Right lobe of liver (tissue), 6 donors: ENCODE data around the gene PTPN4. TPM values are rescaled to one million over a fixed set of nuclear protein-coding genes. Genes with fewer than 3 reads are reported as not detected.

ENCODE experiments used
- ATAC-seq, 4 donors: fragments of 200-7000 bp; cut with Tn5 transposase; one replicate each; pipeline ENCODE4 v1.9.1; 2020; ENCODE audit warnings: mild to moderate bottlenecking in 4 of 4, moderate library complexity in 4 of 4
- DNase-seq, 3 donors: peaks; one replicate each; pipeline ENCODE4 v3.0.0-alpha.2; 2020
- H3K27ac ChIP-seq, 3 donors: fragments of 200-600 bp; one replicate each; pipeline ENCODE4 v1.8.0; 2022
- H3K27me3 ChIP-seq, 2 donors: fragments of 200-600 bp; one replicate each; pipeline ENCODE4 v1.8.0; 2022
- H3K36me3 ChIP-seq, 4 donors: fragments of 200-600 bp; sonication (generic) in 1 of 4; one replicate each; pipeline versions ENCODE4 v1.5.1 to v1.8.0; 2017 to 2022; ENCODE audit warnings: control low read depth in 1 of 4
- H3K4me1 ChIP-seq, 4 donors: fragments of 200-600 bp; sonication (generic) in 1 of 4; one replicate each; pipeline versions ENCODE4 v1.5.1 to v1.8.0; 2017 to 2022; ENCODE audit warnings: control low read depth in 1 of 4
- H3K4me3 ChIP-seq, 3 donors: fragments of 200-600 bp; one replicate each; pipeline ENCODE4 v1.8.0; 2022
- H3K9me3 ChIP-seq, 4 donors: fragments of 200-600 bp; sonication (generic) in 1 of 4; one replicate each; pipeline versions ENCODE4 v1.5.1 to v1.8.0; 2017 to 2022; ENCODE audit warnings: control low read depth in 1 of 4
- CTCF ChIP-seq, 4 donors: fragments of 200-600 bp in 3 of 4; fragments of 450-650 bp in 1 of 4; IDR thresholded peaks; one replicate each; pipeline versions ENCODE4 v1.5.1 to v1.8.0; 2016 to 2022; ENCODE audit warnings: antibody characterized with exemption in 4 of 4, mild to moderate bottlenecking in 2 of 4
- POLR2A ChIP-seq: fragments of 450-650 bp; IDR thresholded peaks from one replicate; pipeline ENCODE4 v1.6.1; 2017; ENCODE audit warnings: antibody characterized with exemption, mild to moderate bottlenecking
- WGBS: methylation state at CpG from one replicate; pipeline ENCODE4 v1.1.6; 2018; ENCODE audit warnings: low coverage, low lambda C conversion rate; ENCODE audit not compliant: insufficient coverage; ENCODE audit errors: missing lambda C conversion rate; 5-methylcytosine and 5-hydroxymethylcytosine counted together
- intact Hi-C, 2 donors: fragments of 100-400 bp; cut with DNase I; formaldehyde crosslinking; loops; one replicate each; pipeline versions ENCODE4 v1.11.2 to v1.14.1; 2022
- total RNA-seq, 6 experiments: library from RNA; depleted of rRNA in 2 of 6; stranded (reverse); fragments of >200 nt in 2 of 6; fragmentation: NEBNext Ultra II Directional in 3 of 6; extraction: Animal tissue kit (Norgen Biotek cat#: 25700) in 3 of 6; gene quantifications; one replicate each; pipeline versions ENCODE4 v1.1.0 to v1.2.4, GENCODE V29; 2016 to 2023
- donor health status: DM: no; HTN: yes; CAD: no.
- donor health status: DM: no; HTN: no; CAD: no.
- donor health status: DM: no; HTN: no; CAD: no.
- donor health status: DM: no; HTN: yes; CAD: no.
- donor health status: DM: no; HTN: yes; CAD: no.

Gene PTPN4
- total RNA-seq, 6 experiments from 2014 or later: 8.5 to 19.9 (median 14.8) TPM

GRCh38 chr2:119741868-119742267 is 17.9 kb upstream of the PTPN4 start:
- WGBS: 85% methylated on average over 3 of the region's 3 CpGs
- TF ChIP-seq POLR2A (no peak), CTCF (IDR thresholded peaks at IDR 0.05) (no peak)
- no peak overlapping the region for H3K4me3 ChIP-seq
- no peaks in the 10 kb centered on the region for H3K9me3 ChIP-seq
- intact Hi-C loops: no loop called here
- no peaks in the 10 kb centered on the region for H3K36me3 ChIP-seq
- ATAC-seq (no peak), DNase-seq (no peak)
- peaks cover 0 to 15% (median 4%) of the 10 kb centered on the region in 4 donors for H3K4me1 ChIP-seq
- H3K27ac ChIP-seq: no peak overlapping the region
- H3K27me3 ChIP-seq: no peaks in the 10 kb centered on the region

- DNase-seq: peak in 1 of 3 donors; percentile 61
- Histone ChIP-seq H3K4me3 (no peak overlapping the region), H3K4me1 (peaks cover 0 to 15% (median 4%) of the 10 kb centered on the region in 4 donors), H3K27ac (peak overlapping the region in 1 of 3 donors; percentile 36), H3K27me3 (no peaks in the 10 kb centered on the region), H3K36me3 (no peaks in the 10 kb centered on the region), H3K9me3 (no peaks in the 10 kb centered on the region)
- TF ChIP-seq CTCF (IDR thresholded peaks at IDR 0.05): no peak
- no peak for TF ChIP-seq POLR2A
- 37% methylated on average over 2 of the region's 2 CpGs for WGBS
- intact Hi-C loops: no loop called here
- ATAC-seq: peak; percentile 79 to 98 (median 86)
These were observed 15.3 kb upstream of the PTPN4 start for GRCh38 chr2:119744335-119744939.

- Histone ChIP-seq H3K27me3 (no peaks in the 10 kb centered on the region), H3K27ac (no peak overlapping the region), H3K4me1 (peaks cover 0 to 15% (median 4%) of the 10 kb centered on the region in 4 donors), H3K9me3 (no peaks in the 10 kb centered on the region), H3K4me3 (no peak overlapping the region), H3K36me3 (no peaks in the 10 kb centered on the region)
- WGBS: 83% methylated on average over 2 of the region's 2 CpGs
- DNase-seq (no peak), ATAC-seq (no peak)
- no peak for TF ChIP-seq POLR2A
- no peak for TF ChIP-seq CTCF (IDR thresholded peaks at IDR 0.05)
- intact Hi-C loops: no loop called here
These were observed 14.2 kb upstream of the PTPN4 start for GRCh38 chr2:119745566-119745965.

- H3K4me1 ChIP-seq: peaks cover 0 to 15% (median 4%) of the 10 kb centered on the region in 4 donors
- H3K36me3 ChIP-seq: no peaks in the 10 kb centered on the region
- no peak for ATAC-seq
- no peak overlapping the region for H3K4me3 ChIP-seq
- intact Hi-C loops: no loop called here
- 80% methylated on average over 12 of the region's 15 CpGs for WGBS
- H3K27ac ChIP-seq: no peak overlapping the region
- no peak for DNase-seq
- no peaks in the 10 kb centered on the region for H3K27me3 ChIP-seq
- no peak for TF ChIP-seq POLR2A
- TF ChIP-seq CTCF (IDR thresholded peaks at IDR 0.05): no peak
- H3K9me3 ChIP-seq: no peaks in the 10 kb centered on the region
These were observed 12.7 kb upstream of the PTPN4 start for GRCh38 chr2:119746836-119747686.
